HG03103 (cell line): ENCODE results near the gene IQCN.
"Not testable (repeated sequence)": the region's sequence is repeated elsewhere in the genome, so short reads cannot be mapped to it uniquely, and the experiment has no call there.

ENCODE experiments used
- ATAC-seq: cut with Tn5 transposase; IDR thresholded peaks from one replicate; pipeline ENCODE4 v1.9.1; 2021; ENCODE audit warnings: low read depth; ENCODE audit not compliant: unreplicated experiment

Gene IQCN

GRCh38 chr19:18219911-18220631 lies 54.2 kb downstream of the IQCN start:
- ATAC-seq, result no peak

GRCh38 chr19:18218600-18218999 lies 55.7 kb downstream of the IQCN start:
- ATAC-seq, result no peak

- ATAC-seq, result no peak
These were observed 56.1 kb downstream of the IQCN start for GRCh38 chr19:18218159-18218558.

- no peak for ATAC-seq
These were observed 57.5 kb downstream of the IQCN start for GRCh38 chr19:18216789-18217188.

GRCh38 chr19:18214779-18215433 lies 59.3 kb downstream of the IQCN start:
- ATAC-seq, result no peak

GRCh38 chr19:18211683-18212082 lies 62.6 kb downstream of the IQCN start:
- no peak for ATAC-seq

GRCh38 chr19:18209912-18210311 lies 64.3 kb downstream of the IQCN start:
- ATAC-seq, result not testable (repeated sequence)

- no peak for ATAC-seq
These were observed 65.9 kb downstream of the IQCN start for GRCh38 chr19:18208098-18208951.
